GM12878 (cell line): ENCODE results near the gene TRPC5OS. TPM values are rescaled to one million over a fixed set of nuclear protein-coding genes. Genes with fewer than 3 reads are reported as not detected.

ENCODE experiments used
- ATAC-seq: fragments of 200-7000 bp; cut with Tn5 transposase; 3 replicates; pipeline ENCODE4 v1.9.1; 2020; ENCODE audit warnings: mild to moderate bottlenecking, moderate library complexity
- BruUV-seq: library from RNA; stranded (reverse); fragments of 400-500 nt; replicated peaks from 2 replicates; lab custom pipeline; 2021; lab: Mats Ljungman, UMichigan
- CTCF ChIA-PET: fragments of 300-600 bp; sonication (Branson Sonifier 250); formaldehyde crosslinking; extraction: SDS; loops from one replicate; lab custom pipeline; 2021; ENCODE audit warnings: inconsistent platforms; lab: Yijun Ruan, JAX
- POLR2A ChIA-PET: fragments of 350-600 bp; formaldehyde crosslinking; extraction: SDS; loops from one replicate; lab custom pipeline; 2021; ENCODE audit warnings: inconsistent platforms; lab: Charles Lee
- RAD21 ChIA-PET: fragments of 300-600 bp; sonication (Branson Sonifier 250); formaldehyde crosslinking; loops from one replicate; lab custom pipeline; 2023; ENCODE audit warnings: antibody characterized with exemption; ENCODE audit not compliant: unreplicated experiment; lab: Charles Lee
- SMC1A ChIA-PET: fragments of 300-600 bp; sonication (Branson Sonifier 250); formaldehyde crosslinking; loops from one replicate; lab custom pipeline; 2023; ENCODE audit not compliant: unreplicated experiment, uncharacterized antibody; lab: Charles Lee
- DNase-seq: peaks from one replicate; pipeline ENCODE4 v3.0.0-alpha.2; 2011; ENCODE audit warnings: low read depth, low spot score
- FAIRE-seq: peaks from 3 replicates; lab custom pipeline; 2011; peaks lifted over from hg19 to GRCh38; lab: Jason Lieb, UNC
- H2AFZ ChIP-seq: 2 replicates; pipeline ENCODE4 v1.6.0; 2011; ENCODE audit warnings: low read depth, low read length, control low read depth; ENCODE audit not compliant: control insufficient read depth
- H3K27ac ChIP-seq: 2 replicates; pipeline ENCODE4 v1.5.1; 2011; ENCODE audit warnings: control low read depth; ENCODE audit not compliant: control insufficient read depth, insufficient read depth
- H3K27me3 ChIP-seq, 2 experiments: replicated peaks in 1 of 2; 2 replicates each; pipeline versions ENCODE4 v1.6.0 to v1.6.1; 2011; ENCODE audit warnings: low read length in 1 of 2; ENCODE audit not compliant: control insufficient read depth in 2 of 2, insufficient read depth in 2 of 2
- H3K36me3 ChIP-seq, 2 experiments: 2 replicates each; pipeline ENCODE4 v1.5.1; 2011; ENCODE audit warnings: low read length in 1 of 2; ENCODE audit not compliant: control insufficient read depth in 2 of 2, insufficient read depth in 2 of 2
- H3K4me1 ChIP-seq: 2 replicates; pipeline ENCODE4 v1.6.1; 2011; ENCODE audit warnings: mild to moderate bottlenecking, low read length, moderate library complexity, mixed read lengths; ENCODE audit not compliant: control insufficient read depth, insufficient read depth
- H3K4me2 ChIP-seq: 2 replicates; pipeline ENCODE4 v1.6.0; 2011; ENCODE audit warnings: control low read depth; ENCODE audit not compliant: control insufficient read depth, insufficient read depth
- H3K4me3 ChIP-seq: fragments of 200-600 bp; sonication (generic); 2 replicates; pipeline ENCODE4 v1.5.1; 2016
- H3K79me2 ChIP-seq: 2 replicates; pipeline ENCODE4 v1.6.0; 2011; ENCODE audit warnings: low read length; ENCODE audit not compliant: control insufficient read depth, insufficient read depth
- H3K9ac ChIP-seq: 2 replicates; pipeline ENCODE4 v1.8.0; 2011; ENCODE audit warnings: low read length, control low read depth, mixed read lengths; ENCODE audit not compliant: control insufficient read depth, insufficient read depth
- H3K9me3 ChIP-seq: replicated peaks from 3 replicates; pipeline ENCODE4 v1.5.1; 2011; ENCODE audit warnings: mild to moderate bottlenecking, low read length; ENCODE audit not compliant: control insufficient read depth, insufficient read depth
- H4K20me1 ChIP-seq: 2 replicates; pipeline ENCODE4 v1.6.0; 2011; ENCODE audit not compliant: control insufficient read depth, insufficient read depth
- ELK1 ChIP-seq: IDR thresholded peaks from 2 replicates; pipeline ENCODE4 v1.6.1; 2012; ENCODE audit warnings: low read depth, low read length, improper control_type of control experiment
- NFYA ChIP-seq: IDR thresholded peaks from 2 replicates; pipeline ENCODE4 v1.6.1; 2011; ENCODE audit warnings: low read depth, mild to moderate bottlenecking, low read length, improper control_type of control experiment, borderline replicate concordance
- RAD51 ChIP-seq: fragments of 450-650 bp; IDR thresholded peaks from 2 replicates; pipeline ENCODE4 v1.6.1; 2016; ENCODE audit warnings: moderate library complexity, mild to moderate bottlenecking, inconsistent platforms
- RFX5 ChIP-seq: IDR thresholded peaks from 2 replicates; pipeline ENCODE4 v1.6.1; 2011; ENCODE audit warnings: low read depth, low read length, improper control_type of control experiment
- SIN3A ChIP-seq: IDR thresholded peaks from 2 replicates; pipeline ENCODE4 v1.6.1; 2012; ENCODE audit warnings: low read depth, low read length, improper control_type of control experiment
- WGBS: methylation state at CpG from one replicate; pipeline ENCODE4 v1.1.6; 2016; ENCODE audit warnings: low lambda C conversion rate; ENCODE audit not compliant: insufficient replicate concordance, insufficient coverage; ENCODE audit errors: missing lambda C conversion rate; 5-methylcytosine and 5-hydroxymethylcytosine counted together
- in situ Hi-C: fragments of 300-500 bp; cut with MboI; formaldehyde crosslinking; loops from 9 replicates; pipeline ENCODE4 v1.14.3; 2018; ENCODE audit warnings: mixed read lengths
- intact Hi-C: fragments of 100-400 bp; cut with micrococcal nuclease; formaldehyde crosslinking; loops from one replicate; pipeline ENCODE4 v1.14.2; 2022; ENCODE audit not compliant: unreplicated experiment
- polyA plus RNA-seq, 11 experiments: library from polyadenylated mRNA; depleted of rRNA in 4 of 11; unstranded in 6 of 11; stranded (reverse) in 5 of 11; fragments of >200 nt; fragmentation: Nextera tagmentation in 4 of 11; fragmentation: Illumina TruSeq in 1 of 11; extraction: Ambion mirVana in 4 of 11; extraction: Trizol in 1 of 11; gene quantifications; 1 replicate in 1 of 11; 2 replicates in 10 of 11; pipeline versions ENCODE4 v1.2.1 to v1.2.3, GENCODE V29; 2011 to 2016; ENCODE audit warnings: inconsistent platforms in 2 of 11, missing spikeins in 2 of 11, low read depth in 1 of 11
- total RNA-seq, 4 experiments: library from RNA; depleted of rRNA in 3 of 4; stranded (reverse); fragments of >200 nt in 3 of 4; fragmentation: Illumina TruSeq in 1 of 4; extraction: Trizol in 1 of 4; gene quantifications; 2 replicates each; pipeline versions ENCODE4 v1.2.1 to v1.2.3, GENCODE V29; 2013 to 2021

Gene TRPC5OS
- total and polyA plus RNA-seq, 10 of the 15 experiments (the other 5 are each of a cell fraction or from before 2014, with no cell fraction given): 0.06 to 0.40 (median 0.10) TPM; not detected in 4

GRCh38 chrX:111829345-111829744 lies 46.6 kb upstream of the TRPC5OS start (continued):
- TF ChIP-seq RAD51 (no peak), NFYA (no peak)
- TF ChIP-seq, all 136 proteins: peak for 0

GRCh38 chrX:111830571-111830970 lies 45.4 kb upstream of the TRPC5OS start:
- ChIA-PET SMC1A (no interaction called here), RAD21 (no interaction called here), POLR2A (no interaction called here), CTCF (no interaction called here)
- in situ Hi-C loops (no loop called here), intact Hi-C loops (no loop called here)
- Histone ChIP-seq H3K9me3 (no peaks in the 10 kb centered on the region; the same call in 2 of the 3 replicates), H3K27me3 (no peaks in the 10 kb centered on the region; a peak in 1 of 4 replicates), H3K4me2 (no peak overlapping the region), H3K79me2 (no peaks in the 10 kb centered on the region), H4K20me1 (no peaks in the 10 kb centered on the region), H2AFZ (no peak overlapping the region), H3K4me1 (no peaks in the 10 kb centered on the region), H3K36me3 (no peaks in the 10 kb centered on the region), H3K27ac (no peak overlapping the region), H3K9ac (no peak overlapping the region), H3K4me3 (no peak overlapping the region)
- FAIRE-seq (no peak), ATAC-seq (no peak), DNase-seq (no peak)
- BruUV-seq: no TSS peak
- no peak for TF ChIP-seq RFX5
- WGBS: 45% methylated on average over 2 of the region's 2 CpGs

- Histone ChIP-seq H3K9ac (no peak overlapping the region), H3K9me3 (no peaks in the 10 kb centered on the region; the same call in 2 of the 3 replicates), H3K27me3 (no peaks in the 10 kb centered on the region), H2AFZ (no peak overlapping the region), H3K27ac (no peak overlapping the region), H3K36me3 (no peaks in the 10 kb centered on the region), H4K20me1 (no peaks in the 10 kb centered on the region), H3K4me2 (no peak overlapping the region), H3K79me2 (no peaks in the 10 kb centered on the region), H3K4me3 (no peak overlapping the region), H3K4me1 (no peaks in the 10 kb centered on the region)
- ChIA-PET RAD21 (no interaction called here), CTCF (no interaction called here), SMC1A (no interaction called here), POLR2A (no interaction called here)
- ATAC-seq (no peak), FAIRE-seq (no peak), DNase-seq (no peak)
- TF ChIP-seq RAD51 (no peak), ELK1 (no peak), SIN3A (no peak)
- intact Hi-C loops: no loop called here
- no TSS peak for BruUV-seq
- 0% methylated on average over 1 of the region's 1 CpG for WGBS
- in situ Hi-C loops: no loop called here
Observed at GRCh38 chrX:111831343-111831742, 44.6 kb upstream of the TRPC5OS start.
